ENCODE results near the gene RWDD2A. TPM values are rescaled to one million over a fixed set of nuclear protein-coding genes. Genes with fewer than 3 reads are reported as not detected.

RWDD2A gene
- total RNA-seq, 6 experiments from 2014 or later, result 4.0 to 5.1 (median 4.3) TPM

DNA sequence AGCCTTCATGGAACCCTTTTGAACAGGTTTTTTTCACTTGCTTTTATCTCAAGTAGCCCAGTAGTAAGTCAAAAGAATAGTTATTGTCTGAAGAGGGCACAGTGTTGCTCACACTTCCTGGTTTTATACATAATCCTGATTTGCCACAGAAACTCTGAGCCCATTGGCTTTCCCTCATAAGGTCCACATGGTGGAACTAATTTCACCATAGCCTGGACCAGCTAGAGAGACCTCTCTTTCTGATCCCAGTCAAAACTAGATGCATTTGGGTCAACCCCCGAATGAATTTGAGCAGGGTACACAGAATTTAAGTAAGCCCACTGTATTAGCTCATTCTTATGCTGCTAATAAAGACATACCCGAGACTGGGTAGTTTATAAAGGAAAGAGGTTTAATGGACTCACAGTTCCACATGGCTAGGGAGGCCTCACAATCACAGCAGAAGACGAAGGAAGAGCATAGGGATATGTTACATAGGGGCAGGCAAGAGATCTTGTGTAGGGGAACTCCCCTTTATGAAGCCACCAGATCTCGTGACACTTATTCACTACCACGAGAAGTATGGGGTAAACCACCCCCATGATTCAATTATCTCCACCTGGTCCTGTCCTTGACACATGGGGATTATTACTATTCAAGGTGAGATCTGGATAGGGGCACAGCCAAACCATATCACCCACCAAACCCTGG is 6.2 kb downstream of the RWDD2A start:
- no peak for DNase-seq
- Mint-ChIP-seq H3K9me3 (no peaks in the 10 kb centered on the region), H3K27ac (peak overlapping the region; percentile 89), H3K36me3 (ENCODE audit: low read depth) (peaks cover 17% of the 10 kb centered on the region; the same call in 1 of the 2 replicates), H3K27me3 (ENCODE audit: insufficient read depth) (no peaks in the 10 kb centered on the region), H3K4me1 (ENCODE audit: low read depth) (peaks cover 58% of the 10 kb centered on the region), H3K4me3 (peak overlapping the region; percentile 41)
- TF ChIP-seq, protein P1, sequence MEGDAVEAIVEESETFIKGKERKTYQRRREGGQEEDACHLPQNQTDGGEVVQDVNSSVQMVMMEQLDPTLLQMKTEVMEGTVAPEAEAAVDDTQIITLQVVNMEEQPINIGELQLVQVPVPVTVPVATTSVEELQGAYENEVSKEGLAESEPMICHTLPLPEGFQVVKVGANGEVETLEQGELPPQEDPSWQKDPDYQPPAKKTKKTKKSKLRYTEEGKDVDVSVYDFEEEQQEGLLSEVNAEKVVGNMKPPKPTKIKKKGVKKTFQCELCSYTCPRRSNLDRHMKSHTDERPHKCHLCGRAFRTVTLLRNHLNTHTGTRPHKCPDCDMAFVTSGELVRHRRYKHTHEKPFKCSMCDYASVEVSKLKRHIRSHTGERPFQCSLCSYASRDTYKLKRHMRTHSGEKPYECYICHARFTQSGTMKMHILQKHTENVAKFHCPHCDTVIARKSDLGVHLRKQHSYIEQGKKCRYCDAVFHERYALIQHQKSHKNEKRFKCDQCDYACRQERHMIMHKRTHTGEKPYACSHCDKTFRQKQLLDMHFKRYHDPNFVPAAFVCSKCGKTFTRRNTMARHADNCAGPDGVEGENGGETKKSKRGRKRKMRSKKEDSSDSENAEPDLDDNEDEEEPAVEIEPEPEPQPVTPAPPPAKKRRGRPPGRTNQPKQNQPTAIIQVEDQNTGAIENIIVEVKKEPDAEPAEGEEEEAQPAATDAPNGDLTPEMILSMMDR (IDR thresholded peaks at IDR 0.05), result no peak

DNA sequence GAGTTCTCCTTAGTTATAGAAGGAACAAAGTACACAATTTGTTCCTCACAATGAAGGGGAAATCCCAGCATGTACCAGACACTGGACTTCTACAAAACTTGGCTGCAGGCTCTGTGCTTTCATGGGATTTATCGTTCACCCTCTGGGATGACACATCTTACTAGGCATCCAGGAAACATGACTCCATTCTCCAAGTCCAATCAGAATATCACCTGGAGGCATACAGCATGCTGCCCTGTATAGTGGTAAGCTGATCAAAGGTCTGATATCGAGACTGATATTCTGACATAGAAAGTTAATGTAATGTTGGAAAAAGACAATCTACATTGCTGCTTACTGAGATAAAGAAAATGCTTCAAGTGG is 6.7 kb downstream of the RWDD2A start:
- Mint-ChIP-seq H3K9me3 (no peaks in the 10 kb centered on the region), H3K36me3 (ENCODE audit: low read depth) (peaks cover 17% of the 10 kb centered on the region; the same call in 1 of the 2 replicates), H3K4me1 (ENCODE audit: low read depth) (peaks cover 53% of the 10 kb centered on the region), H3K27ac (peak overlapping the region; percentile 89), H3K4me3 (0 out of 2 replicates have a peak overlapping the region, but pooled peaks have one; percentile 41), H3K27me3 (ENCODE audit: insufficient read depth) (no peaks in the 10 kb centered on the region)
- TF ChIP-seq, protein P1 (IDR thresholded peaks at IDR 0.05), result no peak
- DNase-seq, result peak; percentile 80

DNA sequence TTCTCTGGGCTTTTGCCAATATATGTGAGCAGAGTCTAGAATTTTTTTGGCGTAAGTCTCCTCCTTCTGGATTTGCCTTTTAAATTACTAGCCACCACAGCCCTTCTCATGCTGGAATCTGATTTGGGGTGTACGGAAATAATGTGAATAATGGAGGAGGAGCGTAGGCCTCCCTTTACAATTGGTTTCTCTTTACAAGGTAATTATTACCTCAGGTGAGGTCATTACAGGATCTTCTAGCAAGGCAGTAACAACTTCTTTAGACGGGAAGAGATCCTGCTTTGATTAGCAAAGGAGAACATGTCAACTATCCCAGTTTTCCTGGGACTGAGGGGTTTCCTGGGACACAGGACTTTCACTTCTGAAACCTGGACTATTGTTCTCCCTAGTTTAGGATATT is 8.9 kb downstream of the RWDD2A start:
- H3K4me1 Mint-ChIP-seq (ENCODE audit: low read depth), result peaks cover 38% of the 10 kb centered on the region
- no peaks in the 10 kb centered on the region for H3K27me3 Mint-ChIP-seq (ENCODE audit: insufficient read depth)
- H3K9me3 Mint-ChIP-seq, result no peaks in the 10 kb centered on the region
- no peak overlapping the region for H3K27ac Mint-ChIP-seq
- TF ChIP-seq, protein P1 (IDR thresholded peaks at IDR 0.05), result no peak
- no peak overlapping the region for H3K4me3 Mint-ChIP-seq
- peaks cover 12% of the 10 kb centered on the region for H3K36me3 Mint-ChIP-seq (ENCODE audit: low read depth)
- DNase-seq, result no peak

DNA sequence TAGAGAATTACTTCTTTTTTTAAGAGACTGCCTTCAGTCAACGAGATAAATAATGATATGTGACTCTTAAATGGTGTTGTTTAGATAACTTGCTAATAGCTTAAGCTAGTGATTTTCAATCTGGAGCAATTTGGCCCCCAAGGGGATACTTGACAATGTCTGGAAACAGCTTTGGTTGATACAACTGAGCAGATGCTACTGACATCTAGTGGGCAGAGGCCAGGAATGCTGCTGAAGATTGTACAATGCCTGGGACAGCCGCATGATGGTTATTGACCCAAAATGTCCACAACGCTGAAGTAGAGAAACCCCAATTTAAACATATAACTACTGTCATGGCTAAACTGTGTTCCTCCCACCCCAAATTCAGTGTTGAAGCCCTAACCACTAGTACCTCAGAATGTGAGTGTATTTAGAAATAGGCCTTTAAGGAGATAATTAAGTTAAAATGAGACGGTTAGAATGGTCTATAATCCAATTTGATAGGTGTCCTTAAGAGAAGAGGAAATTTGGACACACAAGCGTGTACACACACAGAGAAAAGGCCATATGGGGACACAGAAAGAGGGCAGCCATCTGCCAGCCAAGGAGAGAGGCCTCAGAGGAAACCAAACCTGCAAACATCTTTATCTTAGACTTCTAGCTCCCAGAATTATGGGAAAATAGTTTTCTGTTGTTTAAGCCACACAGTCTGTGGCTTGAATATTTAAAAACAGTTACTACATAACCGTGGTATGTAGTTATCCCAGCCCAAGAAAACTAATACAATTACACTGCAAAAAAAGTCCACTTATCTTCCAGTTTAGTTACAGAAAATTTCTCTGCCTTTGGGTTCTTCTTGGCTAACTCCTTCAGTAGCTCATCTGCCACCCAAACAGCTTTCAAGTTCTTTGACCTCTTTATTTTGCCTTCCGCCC is 22.2 kb downstream of the RWDD2A start:
- H3K4me1 Mint-ChIP-seq (ENCODE audit: low read depth), result peaks cover 22% of the 10 kb centered on the region
- H3K36me3 Mint-ChIP-seq (ENCODE audit: low read depth), result no peaks in the 10 kb centered on the region
- no peak overlapping the region for H3K4me3 Mint-ChIP-seq
- peak overlapping the region; percentile 79 for H3K27ac Mint-ChIP-seq
- TF ChIP-seq, protein P1 (IDR thresholded peaks at IDR 0.05), result peak; percentile 89
- peak; percentile 75 for DNase-seq
- no peaks in the 10 kb centered on the region for H3K9me3 Mint-ChIP-seq
- no peaks in the 10 kb centered on the region; the same call in 1 of the 2 replicates for H3K27me3 Mint-ChIP-seq (ENCODE audit: insufficient read depth)

DNA sequence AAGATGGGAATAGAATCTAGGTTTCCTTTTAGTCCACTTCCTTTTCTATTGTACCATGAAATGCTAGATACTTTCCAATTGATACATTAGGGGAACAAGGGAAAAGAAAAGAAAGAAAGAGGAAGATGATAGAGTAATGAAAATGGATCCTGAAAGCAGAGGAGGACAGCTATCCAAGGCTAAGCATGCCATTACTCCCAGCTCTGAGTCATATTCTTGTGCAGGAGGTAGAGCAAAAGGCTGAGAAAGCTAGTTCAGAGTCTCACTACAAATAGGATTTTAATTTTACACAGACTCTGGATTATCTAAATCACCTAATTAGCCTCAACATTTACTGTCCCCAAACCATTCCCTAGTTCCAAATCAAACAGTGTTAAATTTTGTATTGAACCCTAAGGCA is 23.6 kb downstream of the RWDD2A start:
- DNase-seq, result no peak

More for the DNA sequence above, 23.6 kb downstream of the RWDD2A start:
- Mint-ChIP-seq H3K4me3 (no peak overlapping the region), H3K4me1 (ENCODE audit: low read depth) (peaks cover 31% of the 10 kb centered on the region), H3K27me3 (ENCODE audit: insufficient read depth) (no peaks in the 10 kb centered on the region; the same call in 1 of the 2 replicates), H3K36me3 (ENCODE audit: low read depth) (no peaks in the 10 kb centered on the region), H3K27ac (peak overlapping the region; percentile 44), H3K9me3 (no peaks in the 10 kb centered on the region)
- TF ChIP-seq, protein P1 (IDR thresholded peaks at IDR 0.05), result no peak

Data from HFFc6 (cell line).